Measurements from ENCODE around the gene CAMKK2. TPM values are rescaled to one million over a fixed set of nuclear protein-coding genes. Genes with fewer than 3 reads are reported as not detected.
"Not testable (repeated sequence)": the region's sequence is repeated elsewhere in the genome, so short reads cannot be mapped to it uniquely, and the experiment has no call there.

CAMKK2 gene
- total RNA-seq, 2 experiments from 2014 or later: 27.0 to 29.2 TPM

- DNase-seq; H3K4me1 Mint-ChIP-seq; H3K4me3 Mint-ChIP-seq; H3K27ac Mint-ChIP-seq; ATAC-seq (ENCODE audit: low read depth); H3K36me3 Mint-ChIP-seq; H3K9me3 Mint-ChIP-seq; H3K27me3 Mint-ChIP-seq; POLR2A ChIA-PET: not testable (repeated sequence)
These were observed 13.6 kb downstream of the CAMKK2 start for GRCh38 chr12:121282910-121283309.

- Mint-ChIP-seq H3K4me3 (no peak overlapping the region), H3K36me3 (peaks cover 6% of the 10 kb centered on the region), H3K9me3 (no peaks in the 10 kb centered on the region), H3K27me3 (no peaks in the 10 kb centered on the region), H3K4me1 (peaks cover 2% of the 10 kb centered on the region), H3K27ac (no peak overlapping the region)
- DNase-seq (no peak), ATAC-seq (ENCODE audit: low read depth) (no peak)
- POLR2A ChIA-PET: interaction anchor here (0.7 kb wide), 1 partner anchor 24 kb away, joined by 3 read pairs; no protein-coding TSS in a partner anchor
These were observed 14.3 kb downstream of the CAMKK2 start for GRCh38 chr12:121282072-121282742.

GRCh38 chr12:121281116-121281515, 15.4 kb downstream of the CAMKK2 start:
- H3K36me3 Mint-ChIP-seq; DNase-seq; H3K4me3 Mint-ChIP-seq; H3K4me1 Mint-ChIP-seq; H3K9me3 Mint-ChIP-seq; H3K27ac Mint-ChIP-seq; ATAC-seq (ENCODE audit: low read depth); H3K27me3 Mint-ChIP-seq; POLR2A ChIA-PET: not testable (repeated sequence)

GRCh38 chr12:121280531-121280930, 16.0 kb downstream of the CAMKK2 start:
- H3K27me3 Mint-ChIP-seq; H3K4me3 Mint-ChIP-seq; H3K36me3 Mint-ChIP-seq; ATAC-seq (ENCODE audit: low read depth); DNase-seq; H3K9me3 Mint-ChIP-seq; H3K4me1 Mint-ChIP-seq; POLR2A ChIA-PET; H3K27ac Mint-ChIP-seq: not testable (repeated sequence)

GRCh38 chr12:121279507-121279915, 17.0 kb downstream of the CAMKK2 start:
- POLR2A ChIA-PET: interaction anchor here (0.6 to 1.4 kb wide), 2 partner anchors 17 to 429 kb away, joined by 3 to 4 read pairs; partner anchors contain the start of gene CAMKK2
- DNase-seq (no peak), ATAC-seq (ENCODE audit: low read depth) (no peak)
- Mint-ChIP-seq H3K9me3 (no peaks in the 10 kb centered on the region), H3K4me1 (peaks cover 2% of the 10 kb centered on the region), H3K27ac (no peak overlapping the region), H3K4me3 (no peak overlapping the region), H3K27me3 (no peaks in the 10 kb centered on the region), H3K36me3 (peaks cover 4% of the 10 kb centered on the region)

- no peaks in the 10 kb centered on the region for H3K27me3 Mint-ChIP-seq
- ATAC-seq (ENCODE audit: low read depth): no peak
- no peaks in the 10 kb centered on the region for H3K9me3 Mint-ChIP-seq
- POLR2A ChIA-PET: interaction anchor here (1.4 kb wide), 1 partner anchor 18 kb away, joined by 3 read pairs; the partner anchor contains the start of gene CAMKK2
- H3K4me3 Mint-ChIP-seq: no peak overlapping the region
- peaks cover 3% of the 10 kb centered on the region for H3K36me3 Mint-ChIP-seq
- peaks cover 2% of the 10 kb centered on the region for H3K4me1 Mint-ChIP-seq
- no peak overlapping the region for H3K27ac Mint-ChIP-seq
- no peak for DNase-seq
These were observed 17.5 kb downstream of the CAMKK2 start for GRCh38 chr12:121279071-121279375.

- no peaks in the 10 kb centered on the region for H3K9me3 Mint-ChIP-seq
- POLR2A ChIA-PET: interaction anchor here (1.4 kb wide), 1 partner anchor 18 kb away, joined by 3 read pairs; the partner anchor contains the start of gene CAMKK2
These were observed 18.1 kb downstream of the CAMKK2 start for GRCh38 chr12:121278169-121279070.

GRCh38 chr12:121277374-121277759, 19.1 kb downstream of the CAMKK2 start:
- H3K27ac Mint-ChIP-seq: no peak overlapping the region
- DNase-seq: no peak
- no peaks in the 10 kb centered on the region for H3K9me3 Mint-ChIP-seq
- H3K4me1 Mint-ChIP-seq: peaks cover 2% of the 10 kb centered on the region
- no peak overlapping the region for H3K4me3 Mint-ChIP-seq
- H3K36me3 Mint-ChIP-seq: peaks cover 6% of the 10 kb centered on the region
- no peaks in the 10 kb centered on the region for H3K27me3 Mint-ChIP-seq
- no peak for ATAC-seq (ENCODE audit: low read depth)
- POLR2A ChIA-PET: no interaction called here

More at GRCh38 chr12:121278169-121279070, 18.1 kb downstream of the CAMKK2 start:
- DNase-seq (no peak), ATAC-seq (ENCODE audit: low read depth) (no peak)
- Mint-ChIP-seq H3K4me3 (no peak overlapping the region), H3K27ac (no peak overlapping the region), H3K4me1 (peaks cover 2% of the 10 kb centered on the region), H3K36me3 (peaks cover 2% of the 10 kb centered on the region), H3K27me3 (no peaks in the 10 kb centered on the region)

- Mint-ChIP-seq H3K36me3 (peaks cover 14% of the 10 kb centered on the region), H3K4me3 (no peak overlapping the region), H3K9me3 (no peaks in the 10 kb centered on the region), H3K27me3 (no peaks in the 10 kb centered on the region), H3K27ac (no peak overlapping the region), H3K4me1 (peaks cover 2% of the 10 kb centered on the region)
- POLR2A ChIA-PET: interaction anchor here (0.7 kb wide), 1 partner anchor 42 kb away, joined by 3 read pairs; no protein-coding TSS in a partner anchor
- DNase-seq: no peak
- ATAC-seq (ENCODE audit: low read depth): no peak
These were observed 22.3 kb downstream of the CAMKK2 start for GRCh38 chr12:121274036-121274763.

GRCh38 chr12:121273364-121273896, 23.1 kb downstream of the CAMKK2 start:
- no peaks in the 10 kb centered on the region for H3K9me3 Mint-ChIP-seq
- POLR2A ChIA-PET: no interaction called here
- H3K4me3 Mint-ChIP-seq: no peak overlapping the region
- peaks cover 2% of the 10 kb centered on the region for H3K4me1 Mint-ChIP-seq
- DNase-seq (no peak), ATAC-seq (ENCODE audit: low read depth) (no peak)
- no peaks in the 10 kb centered on the region for H3K27me3 Mint-ChIP-seq
- no peak overlapping the region for H3K27ac Mint-ChIP-seq
- H3K36me3 Mint-ChIP-seq: peaks cover 19% of the 10 kb centered on the region

- DNase-seq: no peak
- H3K4me1 Mint-ChIP-seq: no peaks in the 10 kb centered on the region
- POLR2A ChIA-PET: no interaction called here
- no peaks in the 10 kb centered on the region for H3K27me3 Mint-ChIP-seq
- no peak overlapping the region for H3K4me3 Mint-ChIP-seq
- H3K27ac Mint-ChIP-seq: no peak overlapping the region
- H3K36me3 Mint-ChIP-seq: peaks cover 16% of the 10 kb centered on the region
- ATAC-seq (ENCODE audit: low read depth): no peak
- H3K9me3 Mint-ChIP-seq: no peaks in the 10 kb centered on the region
These were observed 28.7 kb downstream of the CAMKK2 start for GRCh38 chr12:121267822-121268221.

GRCh38 chr12:121264951-121265515, 31.5 kb downstream of the CAMKK2 start:
- Mint-ChIP-seq H3K36me3 (peaks cover 17% of the 10 kb centered on the region), H3K27me3 (no peaks in the 10 kb centered on the region), H3K9me3 (no peaks in the 10 kb centered on the region), H3K4me1 (peaks cover 6% of the 10 kb centered on the region), H3K27ac (no peak overlapping the region), H3K4me3 (no peak overlapping the region)
- ATAC-seq (ENCODE audit: low read depth) (no peak), DNase-seq (no peak)
- POLR2A ChIA-PET: no interaction called here

- Mint-ChIP-seq H3K4me3 (no peak overlapping the region), H3K9me3 (no peaks in the 10 kb centered on the region), H3K36me3 (peaks cover 16% of the 10 kb centered on the region), H3K27me3 (no peaks in the 10 kb centered on the region), H3K4me1 (peaks cover 6% of the 10 kb centered on the region), H3K27ac (no peak overlapping the region)
- no peak for ATAC-seq (ENCODE audit: low read depth)
- POLR2A ChIA-PET: no interaction called here
- DNase-seq: no peak
These were observed 32.4 kb downstream of the CAMKK2 start for GRCh38 chr12:121264135-121264534.
